ENCODE data around the gene DPP6. TPM values are rescaled to one million over a fixed set of nuclear protein-coding genes. Genes with fewer than 3 reads are reported as not detected.

The DPP6 gene
- total and polyA plus RNA-seq, 9 donors: 0.22 to 3.9 (median 1.3) TPM; not detected in 1

DNA sequence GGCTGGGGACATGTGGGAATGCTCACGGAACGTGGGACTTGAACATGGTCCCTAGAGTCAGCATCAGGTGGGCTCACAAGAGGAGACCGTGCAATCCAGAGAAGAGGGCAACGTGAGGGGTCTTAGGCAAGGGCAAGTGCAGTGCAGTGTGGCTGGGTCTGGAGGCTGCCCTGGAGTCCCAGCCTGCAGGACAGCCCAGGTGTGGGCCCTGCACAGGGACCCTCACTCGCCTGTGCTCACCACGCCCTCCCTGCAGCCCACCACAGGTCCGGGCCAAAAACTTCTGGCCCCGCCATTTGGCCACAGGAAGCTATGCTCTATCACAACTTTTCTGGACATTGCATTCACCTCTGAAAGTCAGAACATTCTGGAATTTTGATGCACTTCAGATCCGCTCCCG lies 817.2 kb downstream of the DPP6 start:
- Histone ChIP-seq H3K27me3 (no peaks in the 10 kb centered on the region), H3K36me3 (no peaks in the 10 kb centered on the region), H3K9me3 (no peaks in the 10 kb centered on the region), H3K4me3 (no peak overlapping the region), H3K27ac (no peak overlapping the region), H3K4me1 (ENCODE audit: insufficient read depth) (no peaks in the 10 kb centered on the region)
- 80 to 86% (median 86%) methylated on average over 10 of the region's 10 CpGs for WGBS, 3 donors
- TF ChIP-seq POLR2A (IDR thresholded peaks at IDR 0.05) (no peak), CTCF (IDR thresholded peaks at IDR 0.05) (no peak), EP300 (IDR thresholded peaks at IDR 0.05) (no peak)
- intact Hi-C loops (cut with DNase I): no loop called here
- no peak for DNase-seq

GRCh38 chr7:154871507-154871906 lies 819.3 kb downstream of the DPP6 start:
- no peaks in the 10 kb centered on the region for H3K27me3 ChIP-seq
- intact Hi-C loops (cut with DNase I): no loop called here
- no peak for DNase-seq
- H3K27ac ChIP-seq: no peak overlapping the region
- H3K4me3 ChIP-seq: no peak overlapping the region
- WGBS, 3 donors: 26 to 51% (median 39%) methylated on average over 4 of the region's 4 CpGs
- no peaks in the 10 kb centered on the region for H3K36me3 ChIP-seq
- TF ChIP-seq CTCF (IDR thresholded peaks at IDR 0.05) (no peak), EP300 (IDR thresholded peaks at IDR 0.05) (no peak), POLR2A (IDR thresholded peaks at IDR 0.05) (no peak)
- H3K4me1 ChIP-seq (ENCODE audit: insufficient read depth): no peaks in the 10 kb centered on the region
- H3K9me3 ChIP-seq: no peaks in the 10 kb centered on the region

DNA sequence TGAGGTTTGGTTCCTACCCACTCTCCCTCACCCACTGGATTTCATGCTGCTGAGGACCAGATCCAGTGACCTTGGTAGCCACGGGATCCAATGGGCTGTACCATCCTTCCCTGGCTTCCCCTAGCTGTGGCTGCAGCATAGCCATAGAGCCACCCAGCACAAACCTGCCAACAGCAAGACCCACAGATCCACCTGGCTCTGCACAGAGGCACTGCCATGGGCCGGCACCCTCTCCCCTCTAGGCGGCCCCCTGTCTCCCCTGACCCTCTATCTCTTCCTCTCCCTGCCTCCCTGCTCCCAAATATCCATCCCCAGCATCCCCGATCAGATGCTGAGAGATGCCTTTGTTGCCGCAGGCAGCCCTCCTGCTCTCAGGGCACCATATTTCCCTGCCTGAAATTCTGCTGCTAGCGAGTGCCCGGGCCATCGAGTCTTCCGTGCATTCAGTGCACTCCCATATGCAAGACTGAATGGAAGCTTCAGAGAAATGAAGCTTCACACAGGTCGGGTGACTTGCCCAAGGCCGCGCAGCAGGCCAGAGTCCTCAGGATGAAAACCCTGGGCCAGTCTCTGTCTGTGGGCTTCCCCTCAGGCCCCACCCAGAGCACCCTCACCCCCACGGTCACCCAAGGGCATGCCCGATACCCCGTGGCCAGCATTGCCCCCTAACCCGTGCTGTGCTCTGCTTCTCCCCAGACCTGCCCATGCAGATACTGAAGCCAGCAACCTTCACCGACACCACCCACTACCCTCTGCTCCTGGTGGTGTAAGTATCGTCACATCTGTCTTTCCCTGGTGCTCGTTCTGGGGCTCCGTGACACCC lies 819.9 kb downstream of the DPP6 start:
- no peak overlapping the region for H3K4me3 ChIP-seq
- TF ChIP-seq CTCF (IDR thresholded peaks at IDR 0.05) (no peak), EP300 (IDR thresholded peaks at IDR 0.05) (no peak), POLR2A (IDR thresholded peaks at IDR 0.05) (no peak)
- no peaks in the 10 kb centered on the region for H3K9me3 ChIP-seq
- no peaks in the 10 kb centered on the region for H3K36me3 ChIP-seq
- H3K4me1 ChIP-seq (ENCODE audit: insufficient read depth): no peaks in the 10 kb centered on the region
- intact Hi-C loops (cut with DNase I): no loop called here
- no peaks in the 10 kb centered on the region for H3K27me3 ChIP-seq
- WGBS, 3 donors: 78 to 87% (median 79%) methylated on average over 17 to 20 of the region's 20 CpGs
- DNase-seq: no peak
- no peak overlapping the region for H3K27ac ChIP-seq

- no peaks in the 10 kb centered on the region for H3K9me3 ChIP-seq
- no peak overlapping the region for H3K4me3 ChIP-seq
- WGBS, 3 donors: 66 to 83% (median 82%) methylated on average over 17 to 18 of the region's 18 CpGs
- no peak for DNase-seq
- no peak overlapping the region for H3K27ac ChIP-seq
- TF ChIP-seq CTCF (IDR thresholded peaks at IDR 0.05) (no peak), POLR2A (IDR thresholded peaks at IDR 0.05) (no peak), EP300 (IDR thresholded peaks at IDR 0.05) (no peak)
- intact Hi-C loops (cut with DNase I): no loop called here
- H3K27me3 ChIP-seq: no peaks in the 10 kb centered on the region
- H3K4me1 ChIP-seq (ENCODE audit: insufficient read depth): no peaks in the 10 kb centered on the region
- H3K36me3 ChIP-seq: no peaks in the 10 kb centered on the region
Measured at GRCh38 chr7:154872811-154873499, 820.8 kb downstream of the DPP6 start.

Data from ovary (tissue), 9 donors.